Panc1 (cell line): ENCODE results near the gene FHIT.

Experiments used
- CTCF ChIP-seq: fragments of 450-650 bp; IDR thresholded peaks from 2 replicates; pipeline ENCODE4 v1.5.1; 2017; ENCODE audit warnings: mild to moderate bottlenecking
- POLR2AphosphoS5 ChIP-seq: IDR thresholded peaks from 2 replicates; pipeline ENCODE4 v1.6.1; 2012; ENCODE audit warnings: mild to moderate bottlenecking, low read depth, low read length, moderate library complexity
- REST ChIP-seq, 2 experiments: IDR thresholded peaks; 2 replicates each; pipeline ENCODE4 v1.6.1; 2011 to 2012; ENCODE audit warnings: low read depth in 2 of 2, control low read depth in 1 of 2, low read length in 1 of 2, mild to moderate bottlenecking in 1 of 2, moderate library complexity in 1 of 2; ENCODE audit not compliant: insufficient read depth in 1 of 2
- SIN3A ChIP-seq: IDR thresholded peaks from 2 replicates; pipeline ENCODE4 v1.6.1; 2012; ENCODE audit warnings: low read depth, mild to moderate bottlenecking, low read length, moderate library complexity, borderline replicate concordance; ENCODE audit not compliant: insufficient read depth
- TCF7L2 ChIP-seq: IDR thresholded peaks from 2 replicates; pipeline ENCODE4 v1.6.1; 2011; ENCODE audit warnings: mild to moderate bottlenecking, low read depth, low read length, inconsistent platforms

DNA sequence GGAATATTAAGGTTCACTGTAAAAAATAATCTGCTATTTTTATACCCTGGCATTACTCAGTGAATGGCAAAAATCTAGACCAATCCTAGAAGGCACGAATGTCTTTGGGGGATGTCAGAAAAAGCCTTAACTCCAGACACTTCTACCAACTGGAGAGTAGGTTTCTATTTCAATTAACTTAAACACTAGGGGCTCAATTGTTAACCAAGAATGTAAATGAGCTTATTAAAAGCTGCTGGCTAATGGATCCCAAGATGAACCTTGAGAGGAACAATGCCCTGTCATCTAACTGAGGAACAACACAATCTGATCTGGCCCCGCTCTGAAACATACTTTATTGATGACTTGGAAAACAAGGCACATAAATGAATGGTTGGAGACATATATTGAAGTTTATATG lies 701.4 kb downstream of the FHIT start:
- no peak for TF ChIP-seq SIN3A
- TF ChIP-seq CTCF, result no peak
- TF ChIP-seq POLR2AphosphoS5, result no peak
- TF ChIP-seq REST (IDR thresholded peaks at IDR 0.05; ENCODE audit: insufficient read depth in 1 of 2, low read depth in 2 of 2, low read length in 1 of 2), result no peak
- no peak for TF ChIP-seq TCF7L2
